Naive thymus-derived CD4-positive, alpha-beta T cell (primary cell): ENCODE data around the gene FLCN. TPM values are rescaled to one million over a fixed set of nuclear protein-coding genes. Genes with fewer than 3 reads are reported as not detected.

Experiments
- polyA plus RNA-seq, 2 donors: library from polyadenylated mRNA; unstranded; fragments of 300-500 nt; fragmentation: Illumina TruSeq; gene quantifications; one replicate each; pipeline ENCODE4 v1.2.3, GENCODE V29; 2021
- total RNA-seq, 6 experiments: library from RNA in 5 of 6; stranded (reverse) in 5 of 6; gene quantifications; 1 replicate in 5 of 6; 2 replicates in 1 of 6; pipeline ENCODE4 v1.2.3 and lab custom pipeline; 2021 to 2026

The FLCN gene
- total and polyA plus RNA-seq, 7 experiments from 2014 or later = 4.7 to 94.7 (median 44.2) TPM

Other genes starting within 250 kb of the FLCN start
- gene MPRIP, start 194.7 kb downstream of the FLCN start, total RNA-seq = 100 to 1,000 TPM; 191 to 259 (median 199) TPM
- gene MPRIP, start 194.7 kb downstream of the FLCN start, polyA plus RNA-seq = 10 to 100 TPM; 18.6 to 30.0 TPM
- gene PLD6, start 30.8 kb downstream of the FLCN start, total RNA-seq = 10 to 100 TPM in 3 of 5 experiments, 1 to 10 TPM in 2; 6.2 to 13.9 (median 12.1) TPM
- 10 to 100 TPM; 11.0 to 16.4 TPM for gene PLD6, start 30.8 kb downstream of the FLCN start, polyA plus RNA-seq
- 10 to 100 TPM; 44.7 to 98.7 (median 69.4) TPM for gene COPS3, start 44.1 kb upstream of the FLCN start, total RNA-seq
- gene COPS3, start 44.1 kb upstream of the FLCN start, polyA plus RNA-seq = 10 to 100 TPM; 76.5 to 86.3 TPM
- gene NT5M, start 66.2 kb upstream of the FLCN start, total RNA-seq = 1 to 10 TPM; 2.9 to 6.3 (median 3.5) TPM
- gene NT5M, start 66.2 kb upstream of the FLCN start, polyA plus RNA-seq = 1 to 10 TPM in 1 of 2 donors, under 1 TPM in 1; 0.85 to 4.4 TPM
- gene MED9, start 239.8 kb upstream of the FLCN start, total RNA-seq = 10 to 100 TPM; 14.0 to 24.1 (median 17.2) TPM
- gene MED9, start 239.8 kb upstream of the FLCN start, polyA plus RNA-seq = 10 to 100 TPM; 16.8 to 19.9 TPM